ENCODE measurements around the gene STX18. TPM values are rescaled to one million over a fixed set of nuclear protein-coding genes. Genes with fewer than 3 reads are reported as not detected.

Gene STX18
- total RNA-seq, 1 experiment from 2014 or later, result 32.7 TPM

DNA sequence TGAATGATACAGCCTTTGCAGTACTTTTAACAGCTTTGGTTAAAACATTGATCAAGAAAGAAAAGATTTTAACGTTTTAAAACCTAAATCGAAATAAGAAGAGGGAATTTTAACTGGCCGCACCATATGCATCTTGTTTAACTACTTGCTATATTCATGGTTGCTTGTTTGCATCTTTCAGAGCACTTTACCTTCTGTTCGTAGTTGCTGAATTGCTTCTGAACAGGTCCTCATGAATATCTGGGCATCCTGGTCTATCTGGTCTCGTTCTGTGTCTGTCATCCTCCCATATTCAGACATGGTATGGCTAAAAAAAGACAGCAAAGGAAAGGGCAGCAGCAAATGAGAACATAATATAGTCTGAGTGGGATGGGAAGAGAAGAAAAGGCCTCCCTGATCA lies 82.7 kb downstream of the STX18 start:
- BruUV-seq (replicated peaks), result no TSS peak
- Mint-ChIP-seq H3K9me3 (ENCODE audit: unreplicated experiment) (no peaks in the 10 kb centered on the region), H3K36me3 (ENCODE audit: insufficient read depth, unreplicated experiment) (peaks cover 41% of the 10 kb centered on the region), H3K4me3 (ENCODE audit: unreplicated experiment) (no peak overlapping the region), H3K4me1 (ENCODE audit: insufficient read depth, unreplicated experiment) (no peaks in the 10 kb centered on the region), H3K27me3 (ENCODE audit: insufficient read depth, unreplicated experiment) (no peaks in the 10 kb centered on the region), H3K27ac (ENCODE audit: low read depth, unreplicated experiment) (no peak overlapping the region)
- POLR2A ChIA-PET, result no interaction called here
- TF ChIP-seq, protein P1, sequence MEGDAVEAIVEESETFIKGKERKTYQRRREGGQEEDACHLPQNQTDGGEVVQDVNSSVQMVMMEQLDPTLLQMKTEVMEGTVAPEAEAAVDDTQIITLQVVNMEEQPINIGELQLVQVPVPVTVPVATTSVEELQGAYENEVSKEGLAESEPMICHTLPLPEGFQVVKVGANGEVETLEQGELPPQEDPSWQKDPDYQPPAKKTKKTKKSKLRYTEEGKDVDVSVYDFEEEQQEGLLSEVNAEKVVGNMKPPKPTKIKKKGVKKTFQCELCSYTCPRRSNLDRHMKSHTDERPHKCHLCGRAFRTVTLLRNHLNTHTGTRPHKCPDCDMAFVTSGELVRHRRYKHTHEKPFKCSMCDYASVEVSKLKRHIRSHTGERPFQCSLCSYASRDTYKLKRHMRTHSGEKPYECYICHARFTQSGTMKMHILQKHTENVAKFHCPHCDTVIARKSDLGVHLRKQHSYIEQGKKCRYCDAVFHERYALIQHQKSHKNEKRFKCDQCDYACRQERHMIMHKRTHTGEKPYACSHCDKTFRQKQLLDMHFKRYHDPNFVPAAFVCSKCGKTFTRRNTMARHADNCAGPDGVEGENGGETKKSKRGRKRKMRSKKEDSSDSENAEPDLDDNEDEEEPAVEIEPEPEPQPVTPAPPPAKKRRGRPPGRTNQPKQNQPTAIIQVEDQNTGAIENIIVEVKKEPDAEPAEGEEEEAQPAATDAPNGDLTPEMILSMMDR (IDR thresholded peaks at IDR 0.05; ENCODE audit: unreplicated experiment), result no peak
- DNase-seq (ENCODE audit: unreplicated experiment), result no peak
- CTCF ChIA-PET, result no interaction called here
- intact Hi-C loops (cut with micrococcal nuclease), result no loop called here

- TF ChIP-seq, protein P1 (IDR thresholded peaks at IDR 0.05; ENCODE audit: unreplicated experiment), result no peak
- H3K4me1 Mint-ChIP-seq (ENCODE audit: insufficient read depth, unreplicated experiment), result no peaks in the 10 kb centered on the region
- no peaks in the 10 kb centered on the region for H3K9me3 Mint-ChIP-seq (ENCODE audit: unreplicated experiment)
- ChIA-PET POLR2A (interaction anchor here (0.6 kb wide), 1 partner anchor 484 kb away, joined by 3 read pairs; no protein-coding TSS in a partner anchor), CTCF (interaction anchor here (0.5 to 0.6 kb wide), 2 partner anchors 29 to 84 kb away, joined by 3 read pairs; no protein-coding TSS in a partner anchor)
- no peak for DNase-seq (ENCODE audit: unreplicated experiment)
- no peaks in the 10 kb centered on the region for H3K27me3 Mint-ChIP-seq (ENCODE audit: insufficient read depth, unreplicated experiment)
- H3K27ac Mint-ChIP-seq (ENCODE audit: low read depth, unreplicated experiment), result no peak overlapping the region
- intact Hi-C loops (cut with micrococcal nuclease), result no loop called here
- H3K4me3 Mint-ChIP-seq (ENCODE audit: unreplicated experiment), result no peak overlapping the region
- peaks cover 47% of the 10 kb centered on the region for H3K36me3 Mint-ChIP-seq (ENCODE audit: insufficient read depth, unreplicated experiment)
- BruUV-seq (replicated peaks), result no TSS peak
Measured at GRCh38 chr4:4457803-4458553, 83.9 kb downstream of the STX18 start.

DNA sequence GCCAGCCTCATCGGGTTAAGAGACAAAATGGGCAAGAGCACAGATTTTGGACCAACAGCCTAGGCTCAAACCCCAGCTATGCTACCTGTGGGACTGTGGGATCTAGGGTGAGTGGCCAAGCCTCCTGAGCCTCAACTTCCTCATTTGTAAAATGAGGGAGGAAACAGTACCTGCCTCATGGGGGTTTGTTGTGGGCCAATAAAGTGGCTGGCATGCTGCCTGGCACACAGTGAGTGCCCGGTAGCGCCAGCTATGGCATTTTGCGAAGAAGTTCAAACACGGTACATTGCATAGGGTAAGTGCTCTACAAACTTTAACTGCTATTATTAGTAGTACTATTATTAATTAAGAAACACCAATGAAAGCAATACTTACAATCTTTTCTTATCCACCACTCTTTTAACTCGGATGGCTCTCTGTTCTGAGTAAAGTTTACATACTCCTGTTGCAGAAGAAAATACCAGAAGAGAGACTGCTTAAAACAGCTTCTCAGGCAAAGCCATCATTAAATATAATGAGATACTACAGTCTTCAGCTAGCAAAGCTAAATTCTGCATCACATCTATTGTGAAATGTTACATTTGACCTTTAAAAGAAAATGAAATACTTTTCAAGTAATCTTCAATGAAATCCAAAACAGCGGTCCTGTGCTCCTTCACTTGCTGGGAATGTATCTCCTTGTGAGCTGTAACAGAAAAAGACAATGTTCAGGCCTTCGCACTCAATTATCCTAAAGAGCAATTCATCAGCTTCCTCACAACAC lies 84.9 kb downstream of the STX18 start:
- CTCF ChIA-PET, result interaction anchor here (0.6 to 1.2 kb wide), 4 partner anchors 17 to 85 kb away, joined by 3 to 4 read pairs (median 3); no protein-coding TSS in a partner anchor
- no peaks in the 10 kb centered on the region for H3K4me1 Mint-ChIP-seq (ENCODE audit: insufficient read depth, unreplicated experiment)
- POLR2A ChIA-PET, result interaction anchor here (0.6 kb wide), 1 partner anchor 485 kb away, joined by 3 read pairs; no protein-coding TSS in a partner anchor

More for the DNA sequence above, 84.9 kb downstream of the STX18 start:
- TF ChIP-seq, protein P1 (IDR thresholded peaks at IDR 0.05; ENCODE audit: unreplicated experiment), result no peak
- DNase-seq (ENCODE audit: unreplicated experiment), result no peak
- H3K36me3 Mint-ChIP-seq (ENCODE audit: insufficient read depth, unreplicated experiment), result peaks cover 57% of the 10 kb centered on the region
- H3K27ac Mint-ChIP-seq (ENCODE audit: low read depth, unreplicated experiment), result no peak overlapping the region
- H3K27me3 Mint-ChIP-seq (ENCODE audit: insufficient read depth, unreplicated experiment), result no peaks in the 10 kb centered on the region
- BruUV-seq (replicated peaks), result no TSS peak
- intact Hi-C loops (cut with micrococcal nuclease), result no loop called here
- H3K9me3 Mint-ChIP-seq (ENCODE audit: unreplicated experiment), result no peaks in the 10 kb centered on the region
- no peak overlapping the region for H3K4me3 Mint-ChIP-seq (ENCODE audit: unreplicated experiment)
